HG02885 (cell line): ENCODE data around the gene PGAP6.
"Not testable (repeated sequence)": the region's sequence is repeated elsewhere in the genome, so short reads cannot be mapped to it uniquely, and the experiment has no call there.

Experiments
- ATAC-seq: cut with Tn5 transposase; IDR thresholded peaks from one replicate; pipeline ENCODE4 v1.9.1; 2021; ENCODE audit warnings: mild to moderate bottlenecking; ENCODE audit not compliant: unreplicated experiment, poor library complexity

Gene PGAP6

DNA sequence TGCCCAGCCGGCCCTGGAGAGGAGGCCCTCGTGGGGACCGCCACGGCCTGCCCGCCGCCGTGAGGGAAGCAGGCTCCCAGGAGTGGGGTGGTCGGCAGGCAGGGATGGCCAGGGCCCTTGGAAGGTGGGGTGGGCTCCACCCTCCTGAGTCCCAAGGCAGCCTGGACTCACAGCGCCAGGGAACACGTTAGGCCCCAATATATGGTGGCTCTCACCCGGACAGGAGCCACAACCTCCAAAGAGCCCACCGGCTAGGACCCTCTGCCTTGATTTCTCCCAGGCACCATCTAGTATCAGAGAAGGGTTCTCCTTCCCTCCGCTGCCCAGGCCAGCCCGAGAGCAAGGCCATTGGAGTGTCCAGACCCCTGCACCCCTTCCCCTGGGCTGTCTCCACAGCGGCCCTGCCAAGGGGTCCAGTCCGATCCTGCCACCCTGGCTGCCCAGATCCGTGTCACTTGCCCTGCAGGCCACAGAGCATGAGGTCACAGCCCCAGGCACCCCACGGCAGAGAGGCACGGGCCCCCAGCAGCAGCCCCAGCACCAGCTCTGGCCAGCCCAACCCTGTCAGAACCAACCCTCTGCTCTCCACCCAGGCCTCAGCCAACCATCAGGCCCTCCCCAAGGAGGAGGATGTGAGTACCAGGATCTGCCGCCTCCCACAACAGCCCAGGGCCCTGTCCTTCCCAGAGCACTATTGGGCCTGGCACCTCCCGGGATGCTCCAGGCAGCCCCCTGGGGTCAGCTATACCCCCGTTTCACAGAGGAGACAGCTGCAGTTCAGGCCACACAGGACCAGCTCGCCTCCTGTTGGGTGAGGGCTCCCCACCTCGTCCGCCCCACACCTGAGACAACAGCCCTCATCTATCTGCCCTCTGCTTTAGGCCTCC, 28.1 kb downstream of the PGAP6 start:
- no peak for ATAC-seq

DNA sequence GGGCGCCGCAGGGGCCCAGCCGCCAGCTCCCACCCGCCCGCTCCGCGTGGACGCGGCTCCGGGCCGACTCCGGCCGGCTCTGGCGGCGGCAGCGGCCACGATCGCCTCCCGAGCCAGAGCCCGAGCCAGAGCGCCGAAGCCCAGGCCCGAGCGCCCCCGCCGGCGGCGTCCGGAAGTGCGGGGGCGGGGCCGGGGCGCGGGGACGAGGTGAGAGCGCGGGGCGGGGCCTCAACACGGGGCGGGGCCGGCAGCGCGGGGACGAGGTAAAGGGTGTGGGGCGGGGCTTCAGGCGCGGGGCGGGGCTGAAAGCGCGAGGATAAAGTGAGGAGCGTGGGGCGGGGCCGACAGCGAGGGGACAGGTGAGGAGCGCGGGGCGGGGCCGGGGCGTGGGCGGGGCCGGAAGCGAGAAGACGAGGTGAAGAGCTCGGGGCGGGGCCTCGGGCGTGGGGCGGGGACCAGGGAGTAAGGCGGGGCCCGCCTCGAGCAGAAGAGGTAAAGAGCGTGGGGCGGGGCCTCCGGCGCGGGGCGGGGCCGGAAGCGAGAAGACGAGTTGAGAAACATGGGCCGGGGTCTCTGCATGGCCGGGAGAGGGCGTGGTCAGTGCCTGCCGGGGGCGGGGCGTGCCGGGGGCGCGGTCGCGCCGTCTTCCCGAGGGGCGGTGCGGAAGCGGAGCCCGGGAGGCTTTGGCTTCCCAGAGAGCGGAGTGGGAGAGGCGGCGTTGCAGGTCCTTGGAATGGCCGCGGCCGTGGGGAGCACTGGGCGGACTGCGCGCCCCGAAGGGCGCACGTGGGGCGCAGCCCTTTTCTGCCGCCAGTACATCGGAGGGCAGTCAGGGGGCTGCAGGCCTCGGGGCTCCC, 29.0 kb downstream of the PGAP6 start, which contains the start of gene AXIN1:
Gene AXIN1, minus strand, starts transcription at position 177 of the 857 bp plus-strand sequence. CDS start 5,698 bp downstream, outside the sequence.
- ATAC-seq: peak; percentile 76

- peak; percentile 29 for ATAC-seq
These were observed 29.8 kb downstream of the PGAP6 start for GRCh38 chr16:351804-352520.

DNA sequence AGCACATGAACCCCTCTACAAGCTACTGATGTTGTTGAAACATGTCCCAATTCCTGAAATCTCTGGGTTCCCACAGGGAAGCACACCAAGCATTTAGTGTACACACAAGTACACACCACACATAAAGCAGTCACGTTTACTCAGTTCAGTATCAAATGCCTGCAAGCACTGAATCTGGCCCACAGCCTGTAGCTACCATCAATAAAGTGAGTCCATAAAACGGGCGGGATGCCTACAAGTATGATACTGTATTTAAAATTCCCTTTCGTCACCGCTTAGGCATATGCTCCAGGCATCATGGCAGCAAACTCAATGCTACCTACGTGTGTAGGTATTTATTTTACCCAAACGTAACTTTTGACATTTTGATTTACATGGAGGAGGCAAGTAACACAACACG, 31.6 kb downstream of the PGAP6 start:
- no peak for ATAC-seq

DNA sequence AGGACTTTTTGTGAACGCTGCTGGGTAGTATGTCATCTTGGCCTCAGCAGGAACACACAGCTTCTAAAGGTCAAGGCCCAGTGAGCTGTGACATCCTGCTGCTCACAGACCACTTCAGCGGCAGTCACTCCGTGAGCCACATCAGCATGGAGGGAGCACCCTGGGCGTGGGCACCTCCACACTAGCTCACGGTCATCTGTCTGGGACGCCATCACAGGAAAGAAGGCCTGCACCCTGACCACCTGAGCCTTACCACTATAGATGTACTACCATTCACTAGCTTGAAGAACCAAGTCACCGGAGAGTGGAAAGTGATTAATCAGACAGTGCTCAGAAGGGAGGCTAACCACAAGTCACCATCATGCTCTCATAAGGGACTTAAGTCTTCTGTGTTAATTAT, 32.6 kb downstream of the PGAP6 start:
- no peak for ATAC-seq

- ATAC-seq: not testable (repeated sequence)
These were observed 33.3 kb downstream of the PGAP6 start for GRCh38 chr16:348495-348894.

DNA sequence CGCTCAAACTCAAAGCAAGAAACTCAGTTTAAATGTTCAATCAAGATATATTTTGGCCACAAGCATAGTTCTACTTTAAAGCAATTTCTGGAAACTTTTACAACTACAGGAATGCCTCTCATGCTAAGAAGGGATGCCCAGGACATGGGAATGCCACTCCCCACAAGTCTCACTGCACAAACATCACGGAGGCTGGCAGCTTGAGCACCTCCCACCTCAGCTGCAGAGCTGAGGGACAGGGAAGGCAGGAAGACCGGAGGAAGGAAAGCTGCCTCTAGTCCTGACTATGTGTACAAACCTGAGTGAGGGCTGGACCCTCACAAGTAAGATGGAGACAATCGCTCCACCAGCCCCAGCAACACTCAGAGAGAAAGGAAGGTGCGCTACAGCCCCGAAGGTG, 34.6 kb downstream of the PGAP6 start:
- ATAC-seq: no peak

- no peak for ATAC-seq
These were observed 35.2 kb downstream of the PGAP6 start for GRCh38 chr16:346587-346986.

DNA sequence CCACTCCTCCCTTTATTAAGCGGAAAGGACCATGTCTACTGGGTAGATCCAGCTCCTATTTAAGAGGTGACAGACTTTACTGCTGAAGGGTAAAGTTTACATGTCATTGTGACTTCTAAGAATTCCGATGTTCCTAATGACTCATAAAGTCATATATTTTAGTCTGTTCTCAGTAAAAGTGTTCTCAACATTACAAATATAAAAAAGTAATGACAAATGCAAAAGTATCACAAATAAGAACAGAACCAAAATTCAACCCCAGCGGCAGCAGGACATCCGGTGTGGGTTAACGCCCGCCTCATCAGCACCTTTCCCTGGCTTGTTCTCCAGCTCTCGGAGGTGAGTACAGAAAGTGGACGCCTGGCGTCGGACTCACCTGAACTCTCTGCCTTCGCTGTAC, 36.0 kb downstream of the PGAP6 start:
- ATAC-seq: no peak

- no peak for ATAC-seq
These were observed 39.1 kb downstream of the PGAP6 start for GRCh38 chr16:342455-343213.

GRCh38 chr16:341974-342336, 39.8 kb downstream of the PGAP6 start:
- ATAC-seq: not testable (repeated sequence)

DNA sequence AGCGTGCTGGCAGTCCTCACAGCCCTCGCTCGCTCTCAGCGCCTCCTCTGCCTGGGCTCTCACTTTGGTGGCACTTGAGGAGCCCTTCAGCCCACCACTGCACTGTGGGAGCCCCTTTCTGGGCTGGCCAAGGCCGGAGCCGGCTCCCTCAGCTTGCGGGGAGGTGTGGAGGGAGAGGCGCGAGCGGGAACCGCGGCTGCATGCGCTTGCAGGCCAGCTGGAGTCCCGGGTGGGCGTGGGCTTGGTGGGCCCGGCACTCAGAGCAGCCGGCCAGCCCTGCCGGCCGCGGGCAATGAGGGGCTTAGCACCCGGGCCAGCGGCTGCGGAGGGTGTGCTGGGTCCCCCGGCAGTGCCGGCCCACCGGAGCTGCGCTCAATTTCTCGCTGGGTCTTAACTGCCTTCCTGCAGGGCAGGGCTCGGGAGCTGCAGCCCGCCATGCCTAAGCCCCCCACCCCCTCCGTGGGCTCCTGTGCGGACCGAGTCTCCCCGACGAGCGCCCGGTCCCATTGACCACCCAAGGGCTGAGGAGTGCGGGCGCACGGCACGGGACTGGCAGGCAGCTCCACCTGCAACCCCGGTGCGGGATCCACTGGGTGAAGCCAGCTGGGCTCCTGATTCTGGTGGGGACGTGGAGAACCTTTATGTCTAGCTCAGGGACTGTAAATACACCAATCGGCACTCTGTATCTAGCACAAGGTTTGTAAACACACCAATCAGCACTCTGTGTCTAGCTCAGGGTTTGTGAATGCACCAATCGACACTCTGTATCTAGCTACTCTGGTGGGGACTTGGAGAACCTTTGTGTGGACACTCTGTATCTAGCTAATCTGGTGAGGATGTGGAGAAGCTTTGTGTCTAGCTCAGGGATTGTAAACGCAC, 40.4 kb downstream of the PGAP6 start:
- not testable (repeated sequence) for ATAC-seq

DNA sequence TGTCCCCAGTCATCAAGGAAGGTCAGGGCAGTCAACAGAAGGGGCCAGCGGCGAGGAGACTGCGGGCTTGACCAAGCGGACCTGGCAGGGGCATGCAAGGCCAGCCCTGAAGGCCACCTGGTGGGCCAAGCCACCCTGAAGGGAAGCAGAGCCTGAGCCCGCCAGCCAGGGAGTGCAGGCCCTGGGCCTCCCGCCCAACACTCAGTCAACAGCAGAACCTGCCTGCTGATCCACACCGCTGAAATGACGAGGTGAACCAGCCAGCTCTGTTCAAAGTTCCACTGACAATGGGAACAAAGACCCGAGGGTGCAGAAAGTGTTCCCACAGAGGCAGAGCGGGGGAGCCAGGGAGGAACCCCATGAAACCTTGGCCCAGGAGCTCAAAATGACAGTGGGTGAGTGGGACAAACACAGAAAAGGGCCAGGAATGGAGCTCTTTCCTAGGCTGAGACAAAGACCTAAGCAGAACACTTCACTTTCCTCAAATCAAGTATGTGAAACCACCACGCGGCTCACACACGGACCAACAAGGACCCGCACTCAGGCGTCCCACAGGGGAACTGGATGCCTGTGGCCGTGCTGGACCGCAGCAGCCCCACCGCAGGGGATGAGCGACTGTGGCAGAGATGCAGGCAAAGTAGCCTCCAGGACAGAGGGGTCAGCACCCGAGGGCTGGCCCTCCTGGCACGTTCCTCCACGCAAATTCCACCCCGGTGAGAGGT, 41.2 kb downstream of the PGAP6 start:
- ATAC-seq: no peak

GRCh38 chr16:339680-340079, 42.1 kb downstream of the PGAP6 start:
- ATAC-seq: no peak

DNA sequence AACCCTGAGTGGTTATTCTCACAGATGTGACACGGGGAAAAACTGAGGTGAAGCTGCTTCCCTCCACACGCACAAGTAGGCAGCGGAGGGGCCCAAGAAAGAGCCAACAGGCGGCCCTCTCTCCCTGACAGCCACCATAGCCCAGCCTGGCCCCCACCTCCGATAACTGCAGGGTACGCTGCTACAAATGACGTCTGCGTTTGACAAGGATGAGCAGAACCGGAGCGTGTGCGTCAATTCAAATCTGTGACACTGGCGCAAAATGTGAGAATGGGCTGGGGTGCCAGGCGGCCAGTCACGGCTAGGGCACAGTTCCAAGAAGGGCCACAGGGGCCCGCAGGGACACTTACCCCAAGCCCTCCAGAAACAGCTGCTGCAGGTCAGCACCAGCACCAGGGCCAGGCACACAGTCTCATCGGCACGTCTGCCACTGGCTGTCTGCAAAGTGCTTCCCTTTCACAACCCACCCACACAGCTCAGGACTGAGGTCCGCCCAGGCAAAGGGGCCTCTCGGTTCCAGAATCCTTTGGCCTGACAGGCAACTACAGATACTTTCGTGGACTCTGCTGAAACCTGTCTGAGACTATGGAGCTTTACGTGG, 43.7 kb downstream of the PGAP6 start:
- no peak for ATAC-seq

- no peak for ATAC-seq
These were observed 44.3 kb downstream of the PGAP6 start for GRCh38 chr16:337437-337836.

- no peak for ATAC-seq
These were observed 45.5 kb downstream of the PGAP6 start for GRCh38 chr16:336269-336668.
